Right lobe of liver (tissue), 4 donors: ENCODE measurements around the gene SDHC.
"Not testable (repeated sequence)": the region's sequence is repeated elsewhere in the genome, so short reads cannot be mapped to it uniquely, and the experiment has no call there.

Experiments
- CTCF ChIP-seq, 4 donors: fragments of 200-600 bp in 3 of 4; fragments of 450-650 bp in 1 of 4; IDR thresholded peaks; one replicate each; pipeline versions ENCODE4 v1.5.1 to v1.8.0; 2016 to 2022; ENCODE audit warnings: antibody characterized with exemption in 4 of 4, mild to moderate bottlenecking in 2 of 4
- POLR2A ChIP-seq: fragments of 450-650 bp; IDR thresholded peaks from one replicate; pipeline ENCODE4 v1.6.1; 2017; ENCODE audit warnings: antibody characterized with exemption, mild to moderate bottlenecking
- donor health status: DM: no; HTN: no; CAD: no.
- donor health status: DM: no; HTN: no; CAD: no.
- donor health status: DM: no; HTN: yes; CAD: no.

GRCh38 chr1:161410636-161410970 is 96.4 kb downstream of the SDHC start:
- TF ChIP-seq CTCF (IDR thresholded peaks at IDR 0.05); POLR2A: not testable (repeated sequence)
